IMR-90 (cell line): ENCODE data around the gene RAB37. TPM values are rescaled to one million over a fixed set of nuclear protein-coding genes. Genes with fewer than 3 reads are reported as not detected.

Experiments used
- ATAC-seq: fragments of 200-7000 bp; cut with Tn5 transposase; 2 replicates; pipeline ENCODE4 v1.9.1; 2020; ENCODE audit warnings: low read depth, mild to moderate bottlenecking, moderate library complexity
- BruUV-seq: library from RNA; stranded (reverse); fragments of 400-500 nt; replicated peaks from 2 replicates; lab custom pipeline; 2021; lab: Mats Ljungman, UMichigan
- CTCF ChIA-PET: fragments of 300-600 bp; formaldehyde crosslinking; extraction: SDS; loops from one replicate; lab custom pipeline; 2021; ENCODE audit warnings: antibody characterized with exemption; lab: Yijun Ruan, JAX
- POLR2A ChIA-PET: fragments of 300-600 bp; sonication (Branson Sonifier 250); formaldehyde crosslinking; loops from one replicate; lab custom pipeline; 2022; ENCODE audit warnings: antibody characterized with exemption; ENCODE audit not compliant: unreplicated experiment; lab: Charles Lee
- DNase-seq: peaks from one replicate; pipeline ENCODE4 v3.0.0; 2013
- H2AFZ ChIP-seq: replicated peaks from 2 replicates; pipeline ENCODE3; 2013; ENCODE audit warnings: low read length, mild to moderate bottlenecking; ENCODE audit not compliant: poor library complexity
- H2AK5ac ChIP-seq: 2 replicates; pipeline ENCODE4 v1.6.1; 2013; ENCODE audit warnings: low read depth, low read length, inconsistent platforms
- H2AK9ac ChIP-seq: replicated peaks from 2 replicates; pipeline ENCODE3; 2013; ENCODE audit warnings: mild to moderate bottlenecking, low read depth, low read length, moderate library complexity; ENCODE audit not compliant: poor library complexity
- H2BK120ac ChIP-seq: 2 replicates; pipeline ENCODE4 v1.6.1; 2013; ENCODE audit warnings: low read depth, low read length, inconsistent platforms
- H2BK15ac ChIP-seq: 3 replicates; pipeline ENCODE4 v1.6.1; 2013; ENCODE audit warnings: low read depth, low read length, inconsistent platforms
- H2BK20ac ChIP-seq: 2 replicates; pipeline ENCODE4 v1.6.1; 2013; ENCODE audit warnings: low read depth, mild to moderate bottlenecking, inconsistent platforms, low read length, moderate library complexity
- H2BK5ac ChIP-seq: 2 replicates; pipeline ENCODE4 v1.6.1; 2013; ENCODE audit warnings: mild to moderate bottlenecking, low read depth, low read length, inconsistent platforms; ENCODE audit not compliant: poor library complexity, severe bottlenecking
- H3K14ac ChIP-seq: replicated peaks from 2 replicates; pipeline ENCODE4 v1.6.1; 2013; ENCODE audit warnings: low read depth, low read length, inconsistent platforms
- H3K18ac ChIP-seq: 2 replicates; pipeline ENCODE4 v1.6.1; 2013; ENCODE audit warnings: low read depth, low read length, control low read depth
- H3K23ac ChIP-seq: 2 replicates; pipeline ENCODE4 v1.6.1; 2013; ENCODE audit warnings: low read depth, low read length, inconsistent platforms
- H3K27ac ChIP-seq: 2 replicates; pipeline ENCODE4 v1.5.1; 2013; ENCODE audit warnings: mild to moderate bottlenecking, control low read depth, low read length; ENCODE audit not compliant: insufficient read depth
- H3K27me3 ChIP-seq: 2 replicates; pipeline ENCODE4 v1.6.1; 2013; ENCODE audit warnings: low read length; ENCODE audit not compliant: control insufficient read depth, insufficient read depth
- H3K36me3 ChIP-seq: 2 replicates; pipeline ENCODE4 v1.6.1; 2013; ENCODE audit warnings: low read length, mixed read lengths; ENCODE audit not compliant: control insufficient read depth, insufficient read depth
- H3K4ac ChIP-seq: 2 replicates; pipeline ENCODE4 v1.6.1; 2013; ENCODE audit warnings: low read depth, low read length, inconsistent platforms
- H3K4me1 ChIP-seq: 2 replicates; pipeline ENCODE4 v1.6.1; 2013; ENCODE audit warnings: low read length, mixed read lengths; ENCODE audit not compliant: control insufficient read depth, insufficient read depth
- H3K4me2 ChIP-seq: 2 replicates; pipeline ENCODE4 v1.6.1; 2013; ENCODE audit warnings: low read depth, mild to moderate bottlenecking, control low read depth, low read length, moderate library complexity
- H3K4me3 ChIP-seq: 2 replicates; pipeline ENCODE4 v1.5.1; 2013; ENCODE audit warnings: low read depth, mild to moderate bottlenecking, control low read depth, low read length, moderate library complexity; ENCODE audit not compliant: insufficient read depth
- H3K56ac ChIP-seq: 2 replicates; pipeline ENCODE4 v1.6.1; 2013; ENCODE audit warnings: low read length, inconsistent platforms; ENCODE audit not compliant: insufficient read depth; ENCODE audit errors: extremely low read depth
- H3K79me1 ChIP-seq, 2 experiments: 2 replicates each; pipeline ENCODE4 v1.6.1; 2013; ENCODE audit warnings: low read length in 2 of 2, inconsistent platforms in 1 of 2, low read depth in 1 of 2
- H3K9ac ChIP-seq: 2 replicates; pipeline ENCODE4 v1.6.1; 2013; ENCODE audit warnings: low read depth, low read length, control low read depth
- H3K9me1 ChIP-seq: 2 replicates; pipeline ENCODE4 v1.6.1; 2013; ENCODE audit warnings: low read length, inconsistent platforms; ENCODE audit not compliant: insufficient read depth
- H3K9me3 ChIP-seq: 2 replicates; pipeline ENCODE4 v1.6.1; 2013; ENCODE audit warnings: low read length; ENCODE audit not compliant: control insufficient read depth, insufficient read depth
- H4K20me1 ChIP-seq: 2 replicates; pipeline ENCODE4 v1.6.1; 2013; ENCODE audit warnings: low read length, inconsistent platforms; ENCODE audit not compliant: insufficient read depth
- H4K5ac ChIP-seq: 2 replicates; pipeline ENCODE4 v1.6.1; 2013; ENCODE audit warnings: mild to moderate bottlenecking, low read depth, low read length, control low read depth
- H4K8ac ChIP-seq, 2 experiments: 2 replicates each; pipeline ENCODE4 v1.6.1; 2013; ENCODE audit warnings: low read depth in 2 of 2, low read length in 2 of 2, control low read depth in 1 of 2, inconsistent platforms in 1 of 2
- H4K91ac ChIP-seq: 2 replicates; pipeline ENCODE4 v1.6.1; 2013; ENCODE audit warnings: low read depth, low read length, inconsistent platforms; ENCODE audit not compliant: insufficient read depth
- BHLHE40 ChIP-seq: fragments of 150-350 bp; IDR thresholded peaks from 2 replicates; pipeline ENCODE4 v1.6.1; 2016; ENCODE audit warnings: mild to moderate bottlenecking, low read depth, low read length
- MAZ ChIP-seq: IDR thresholded peaks from 2 replicates; pipeline ENCODE4 v1.6.1; 2012; ENCODE audit warnings: low read depth, mild to moderate bottlenecking, low read length, improper control_type of control experiment, moderate library complexity, borderline replicate concordance
- SMC3 ChIP-seq: fragments of 150-350 bp; IDR thresholded peaks from 2 replicates; pipeline ENCODE4 v1.6.1; 2016; ENCODE audit warnings: low read depth, mild to moderate bottlenecking, antibody characterized with exemption, low read length, moderate library complexity
- WGBS, 2 experiments: methylation state at CpG; one replicate each; pipeline versions ENCODE4 v1.1.5 to v1.1.7; 2013; ENCODE audit warnings: missing lambda C conversion rate in 2 of 2; ENCODE audit not compliant: insufficient read length in 1 of 2; ENCODE audit errors: extremely low coverage in 2 of 2; 5-methylcytosine and 5-hydroxymethylcytosine counted together
- dilution Hi-C: fragments of 300-500 bp; cut with HindIII; formaldehyde crosslinking; loops from one replicate; pipeline ENCODE4 v1.14.3; 2018; ENCODE audit warnings: low sequenced_read_pairs; ENCODE audit not compliant: unreplicated experiment
- in situ Hi-C: fragments of 300-500 bp; cut with MboI; formaldehyde crosslinking; loops from 3 replicates; pipeline ENCODE4 v1.14.3; 2019; ENCODE audit warnings: low sequenced_read_pairs, inconsistent platforms, mixed read lengths
- intact Hi-C: fragments of 100-400 bp; cut with micrococcal nuclease; formaldehyde crosslinking; loops from 2 replicates; pipeline ENCODE4 v1.10.0; 2022
- polyA plus RNA-seq, 3 experiments: library from polyadenylated mRNA; depleted of rRNA; stranded (reverse); fragments of >200 nt; gene quantifications; 2 replicates each; pipeline ENCODE4 v1.2.3, GENCODE V29; 2012; ENCODE audit warnings: low replicate concordance in 1 of 3
- total RNA-seq: library from RNA; depleted of rRNA; stranded (reverse); fragments of >200 nt; gene quantifications from 2 replicates; pipeline ENCODE4 v1.2.3, GENCODE V29; 2012
- TF ChIP-seq, protein P1 (sequence below): fragments of 150-350 bp; IDR thresholded peaks from 2 replicates; pipeline ENCODE4 v1.6.1; 2017; ENCODE audit warnings: mild to moderate bottlenecking, antibody characterized with exemption, low read length, low read depth

RAB37 gene
- total and polyA plus RNA-seq, 2 of the 4 experiments (the other 2 are of a cell fraction): 0.19 TPM; not detected in 1

DNA sequence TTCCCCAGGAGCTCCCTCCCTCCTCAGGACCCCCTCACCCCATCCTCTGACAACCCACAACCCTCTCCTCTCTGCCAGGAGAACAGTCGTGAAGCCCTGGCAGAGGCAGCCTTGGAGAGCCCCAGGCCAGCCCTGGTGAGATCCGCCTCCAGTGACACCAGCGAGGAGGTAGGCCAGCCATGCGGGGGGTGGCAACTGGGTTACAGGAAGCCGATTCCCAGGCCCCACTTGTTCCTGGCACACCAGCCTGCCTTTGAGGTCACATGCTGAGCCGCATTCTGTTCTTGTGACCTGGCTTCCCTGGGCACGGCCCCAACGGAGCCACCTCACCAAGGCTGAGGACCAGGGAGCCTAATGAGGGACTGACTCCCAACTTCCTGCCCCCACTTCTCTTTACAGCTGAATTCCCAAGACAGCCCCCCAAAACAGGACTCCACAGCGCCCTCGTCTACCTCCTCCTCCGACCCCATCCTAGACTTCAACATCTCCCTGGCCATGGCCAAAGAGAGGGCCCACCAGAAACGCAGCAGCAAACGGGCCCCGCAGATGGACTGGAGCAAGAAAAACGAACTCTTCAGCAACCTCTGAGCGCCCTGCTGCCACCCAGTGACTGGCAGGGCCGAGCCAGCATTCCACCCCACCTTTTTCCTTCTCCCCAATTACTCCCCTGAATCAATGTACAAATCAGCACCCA is 31.2 kb downstream of the RAB37 start:
- Histone ChIP-seq H3K4ac (no peak overlapping the region; the same call in 1 of the 2 replicates), H3K36me3 (peaks cover 28% of the 10 kb centered on the region), H3K4me3 (no peak overlapping the region), H2AFZ (peak overlapping the region; percentile 24), H3K4me2 (no peak overlapping the region), H2BK5ac (peak overlapping the region; percentile 27), H2BK15ac (no peak overlapping the region), H2BK20ac (no peak overlapping the region), H3K27ac (peak overlapping the region; percentile 13; the same call in 1 of the 2 replicates), H4K20me1 (no peaks in the 10 kb centered on the region; the same call in none of the 2 replicates), H2AK9ac (no peak overlapping the region), H3K27me3 (no peaks in the 10 kb centered on the region), H3K56ac (no peak overlapping the region), H4K91ac (no peak overlapping the region), H3K9me3 (no peaks in the 10 kb centered on the region), H3K9me1 (peaks cover 9% of the 10 kb centered on the region; the same call in 1 of the 2 replicates), H3K23ac (no peak overlapping the region), H2BK120ac (peak overlapping the region; percentile 18; the same call in 1 of the 2 replicates), H3K9ac (no peak overlapping the region), H3K18ac (no peak overlapping the region), H4K5ac (peak overlapping the region; percentile 39; the same call in 1 of the 2 replicates), H3K4me1 (peaks cover 11% of the 10 kb centered on the region), H3K14ac (0 out of 2 replicates have a peak overlapping the region, but pooled peaks have one; percentile 23), H2AK5ac (peak overlapping the region; percentile 5; the same call in 1 of the 2 replicates), H4K8ac (peak overlapping the region in 1 of 2 experiments; percentile 26; a peak in 1 of 4 replicates), H3K79me1 (peaks cover 8% of the 10 kb centered on the region in 2 experiments; a peak in 2 of 4 replicates)
- TF ChIP-seq MAZ: no peak
- TF ChIP-seq BHLHE40: peak; percentile 68
- TF ChIP-seq, protein P1, sequence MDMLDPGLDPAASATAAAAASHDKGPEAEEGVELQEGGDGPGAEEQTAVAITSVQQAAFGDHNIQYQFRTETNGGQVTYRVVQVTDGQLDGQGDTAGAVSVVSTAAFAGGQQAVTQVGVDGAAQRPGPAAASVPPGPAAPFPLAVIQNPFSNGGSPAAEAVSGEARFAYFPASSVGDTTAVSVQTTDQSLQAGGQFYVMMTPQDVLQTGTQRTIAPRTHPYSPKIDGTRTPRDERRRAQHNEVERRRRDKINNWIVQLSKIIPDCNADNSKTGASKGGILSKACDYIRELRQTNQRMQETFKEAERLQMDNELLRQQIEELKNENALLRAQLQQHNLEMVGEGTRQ: peak; percentile 83
- TF ChIP-seq SMC3: no peak
- BruUV-seq: no TSS peak
- dilution Hi-C loops (no loop called here), in situ Hi-C loops (no loop called here), intact Hi-C loops (no loop called here)
- POLR2A ChIA-PET: no interaction called here
- CTCF ChIA-PET: interaction anchor here (0.6 kb wide), 1 partner anchor 209 kb away, joined by 3 read pairs; no protein-coding TSS in a partner anchor
- ATAC-seq: peak; percentile 55
- peak; percentile 73 for DNase-seq
- 58% methylated on average over 7 of the region's 17 CpGs; no CpG with 5 or more reads in 1 of the 2 experiments for WGBS, 2 experiments
